ENCODE results near the gene SNTA1. TPM values are rescaled to one million over a fixed set of nuclear protein-coding genes. Genes with fewer than 3 reads are reported as not detected.

Gene SNTA1
- total and polyA plus RNA-seq, 2 of the 8 experiments (the other 6 are each of a cell fraction or from before 2014, with no cell fraction given) = 4.5 to 8.0 TPM

DNA sequence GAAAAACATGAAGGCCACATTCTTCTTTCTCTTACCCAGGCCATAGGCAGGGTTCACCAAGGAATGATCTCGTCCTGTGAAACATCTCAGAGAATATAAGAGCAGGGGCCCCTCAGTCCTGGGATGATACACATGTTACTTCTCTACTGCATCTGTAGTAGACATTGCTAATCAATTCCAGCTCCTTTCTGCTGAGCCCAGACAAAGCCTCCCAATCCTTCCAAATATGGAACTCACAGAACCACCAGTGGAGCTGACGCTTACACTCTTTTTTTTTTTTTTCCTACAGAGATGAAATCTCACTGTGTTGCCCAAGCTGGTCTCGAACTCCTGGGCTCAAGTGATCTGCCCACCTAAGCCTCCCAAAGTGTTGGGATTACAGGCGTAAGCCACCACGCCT lies 9.1 kb downstream of the SNTA1 start (continued):
- TF ChIP-seq CEBPB (IDR thresholded peaks at IDR 0.05; ENCODE audit: low read depth, low read length) (no peak), SIX5 (IDR thresholded peaks at IDR 0.05; ENCODE audit: low read depth, low read length) (no peak), TBP (IDR thresholded peaks at IDR 0.05; ENCODE audit: low read depth, low read length) (no peak), SIRT6 (IDR thresholded peaks at IDR 0.05; ENCODE audit: low read length) (no peak)
- TF ChIP-seq, protein P1, sequence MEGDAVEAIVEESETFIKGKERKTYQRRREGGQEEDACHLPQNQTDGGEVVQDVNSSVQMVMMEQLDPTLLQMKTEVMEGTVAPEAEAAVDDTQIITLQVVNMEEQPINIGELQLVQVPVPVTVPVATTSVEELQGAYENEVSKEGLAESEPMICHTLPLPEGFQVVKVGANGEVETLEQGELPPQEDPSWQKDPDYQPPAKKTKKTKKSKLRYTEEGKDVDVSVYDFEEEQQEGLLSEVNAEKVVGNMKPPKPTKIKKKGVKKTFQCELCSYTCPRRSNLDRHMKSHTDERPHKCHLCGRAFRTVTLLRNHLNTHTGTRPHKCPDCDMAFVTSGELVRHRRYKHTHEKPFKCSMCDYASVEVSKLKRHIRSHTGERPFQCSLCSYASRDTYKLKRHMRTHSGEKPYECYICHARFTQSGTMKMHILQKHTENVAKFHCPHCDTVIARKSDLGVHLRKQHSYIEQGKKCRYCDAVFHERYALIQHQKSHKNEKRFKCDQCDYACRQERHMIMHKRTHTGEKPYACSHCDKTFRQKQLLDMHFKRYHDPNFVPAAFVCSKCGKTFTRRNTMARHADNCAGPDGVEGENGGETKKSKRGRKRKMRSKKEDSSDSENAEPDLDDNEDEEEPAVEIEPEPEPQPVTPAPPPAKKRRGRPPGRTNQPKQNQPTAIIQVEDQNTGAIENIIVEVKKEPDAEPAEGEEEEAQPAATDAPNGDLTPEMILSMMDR (IDR thresholded peaks at IDR 0.05; ENCODE audit: control extremely low read depth in 1 of 3, insufficient read depth in 1 of 3, low read depth in 1 of 3, low read length in 3 of 3) = no peak

Measured in H1 (cell line).